ENCODE data around the gene ARHGEF17.

ARHGEF17 gene

DNA sequence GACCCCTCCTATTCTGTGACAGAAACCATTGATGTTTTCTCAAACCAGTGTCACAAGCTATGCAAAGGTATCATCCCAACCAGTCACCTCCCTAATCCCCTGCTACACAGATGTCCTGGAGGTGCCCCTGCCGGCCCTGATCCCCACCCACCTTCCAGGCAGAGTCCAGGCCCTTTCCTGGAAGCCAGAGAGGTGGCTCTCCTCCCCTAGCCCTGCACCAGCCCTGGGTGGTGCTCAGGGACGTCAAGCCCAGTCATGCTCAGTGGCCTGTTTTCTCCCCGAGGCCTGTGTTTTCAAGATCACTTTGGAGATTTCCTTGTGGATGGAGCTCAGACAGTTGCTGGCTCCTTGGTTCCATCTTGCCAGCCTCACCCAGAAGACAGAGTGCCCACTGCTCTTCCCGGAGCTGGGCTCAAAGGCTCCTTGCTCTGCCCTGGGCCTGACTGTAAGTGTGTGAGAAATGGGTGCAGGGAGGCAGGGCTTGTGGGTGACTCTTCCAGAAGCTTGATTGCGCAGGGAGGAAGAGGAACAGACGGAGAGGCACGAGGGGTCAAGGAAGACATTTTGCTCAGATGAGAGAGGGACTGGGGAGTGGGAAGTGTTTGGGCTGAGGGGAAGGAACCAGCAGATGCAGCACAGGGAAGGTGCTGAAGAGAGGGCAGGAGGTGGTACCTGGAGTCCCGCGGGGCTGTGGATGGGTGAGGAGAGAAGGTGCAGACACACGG, 24.6 kb upstream of the ARHGEF17 start:
- TF ChIP-seq, protein P1, sequence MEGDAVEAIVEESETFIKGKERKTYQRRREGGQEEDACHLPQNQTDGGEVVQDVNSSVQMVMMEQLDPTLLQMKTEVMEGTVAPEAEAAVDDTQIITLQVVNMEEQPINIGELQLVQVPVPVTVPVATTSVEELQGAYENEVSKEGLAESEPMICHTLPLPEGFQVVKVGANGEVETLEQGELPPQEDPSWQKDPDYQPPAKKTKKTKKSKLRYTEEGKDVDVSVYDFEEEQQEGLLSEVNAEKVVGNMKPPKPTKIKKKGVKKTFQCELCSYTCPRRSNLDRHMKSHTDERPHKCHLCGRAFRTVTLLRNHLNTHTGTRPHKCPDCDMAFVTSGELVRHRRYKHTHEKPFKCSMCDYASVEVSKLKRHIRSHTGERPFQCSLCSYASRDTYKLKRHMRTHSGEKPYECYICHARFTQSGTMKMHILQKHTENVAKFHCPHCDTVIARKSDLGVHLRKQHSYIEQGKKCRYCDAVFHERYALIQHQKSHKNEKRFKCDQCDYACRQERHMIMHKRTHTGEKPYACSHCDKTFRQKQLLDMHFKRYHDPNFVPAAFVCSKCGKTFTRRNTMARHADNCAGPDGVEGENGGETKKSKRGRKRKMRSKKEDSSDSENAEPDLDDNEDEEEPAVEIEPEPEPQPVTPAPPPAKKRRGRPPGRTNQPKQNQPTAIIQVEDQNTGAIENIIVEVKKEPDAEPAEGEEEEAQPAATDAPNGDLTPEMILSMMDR (IDR thresholded peaks at IDR 0.05; ENCODE audit: low read depth, low read length, missing control alignments): no peak
- H3K4me3 ChIP-seq (replicated peaks; ENCODE audit: low read depth, low read length): no peak overlapping the region
- no peak for DNase-seq (ENCODE audit: extremely low read depth, low read depth)

DNA sequence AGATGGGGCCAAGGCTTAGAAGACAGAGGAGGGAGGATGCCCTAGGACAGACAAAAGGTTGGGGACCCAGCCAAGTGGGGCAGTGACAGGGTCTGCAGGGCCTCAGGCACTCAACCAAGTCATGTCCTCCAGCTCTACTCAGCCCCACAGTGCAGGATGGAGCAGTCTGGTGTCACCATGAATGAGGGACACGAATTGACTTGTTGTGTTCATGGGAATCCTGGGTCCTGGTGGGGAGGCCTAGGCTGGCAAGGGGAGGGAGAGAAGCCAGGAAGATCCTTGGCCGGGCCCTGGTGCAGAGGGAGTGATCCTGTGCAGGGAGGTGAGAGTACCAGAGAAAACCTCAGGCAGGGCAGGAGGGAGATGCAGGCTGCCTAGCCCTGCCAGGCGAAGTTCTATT, 24.0 kb upstream of the ARHGEF17 start:
- DNase-seq (ENCODE audit: extremely low read depth, low read depth): no peak
- no peak overlapping the region for H3K4me3 ChIP-seq (replicated peaks; ENCODE audit: low read depth, low read length)
- TF ChIP-seq, protein P1 (IDR thresholded peaks at IDR 0.05; ENCODE audit: low read depth, low read length, missing control alignments): no peak

DNA sequence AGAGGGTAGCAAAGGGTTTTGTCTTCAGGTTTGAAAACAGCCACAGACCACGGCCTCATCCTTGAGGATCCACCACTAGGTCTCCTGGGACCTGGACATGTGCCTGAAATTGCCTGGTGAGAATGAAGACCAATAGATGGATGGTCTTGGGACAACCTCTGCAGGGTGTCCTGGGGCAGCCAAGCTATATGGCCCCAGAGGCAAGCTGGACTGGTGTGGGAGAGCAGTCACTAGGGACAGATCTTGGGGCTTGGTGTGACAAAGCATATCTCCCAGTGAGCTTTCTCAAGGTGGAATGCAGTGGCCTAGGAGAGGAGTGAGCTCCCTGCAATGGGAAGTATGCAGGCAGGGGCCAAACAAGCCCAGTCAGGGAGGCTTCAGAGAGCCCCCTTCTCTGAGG, 22.4 kb upstream of the ARHGEF17 start:
- TF ChIP-seq, protein P1 (IDR thresholded peaks at IDR 0.05; ENCODE audit: low read depth, low read length, missing control alignments): no peak
- no peak for DNase-seq (ENCODE audit: extremely low read depth, low read depth)
- H3K4me3 ChIP-seq (replicated peaks; ENCODE audit: low read depth, low read length): no peak overlapping the region

DNA sequence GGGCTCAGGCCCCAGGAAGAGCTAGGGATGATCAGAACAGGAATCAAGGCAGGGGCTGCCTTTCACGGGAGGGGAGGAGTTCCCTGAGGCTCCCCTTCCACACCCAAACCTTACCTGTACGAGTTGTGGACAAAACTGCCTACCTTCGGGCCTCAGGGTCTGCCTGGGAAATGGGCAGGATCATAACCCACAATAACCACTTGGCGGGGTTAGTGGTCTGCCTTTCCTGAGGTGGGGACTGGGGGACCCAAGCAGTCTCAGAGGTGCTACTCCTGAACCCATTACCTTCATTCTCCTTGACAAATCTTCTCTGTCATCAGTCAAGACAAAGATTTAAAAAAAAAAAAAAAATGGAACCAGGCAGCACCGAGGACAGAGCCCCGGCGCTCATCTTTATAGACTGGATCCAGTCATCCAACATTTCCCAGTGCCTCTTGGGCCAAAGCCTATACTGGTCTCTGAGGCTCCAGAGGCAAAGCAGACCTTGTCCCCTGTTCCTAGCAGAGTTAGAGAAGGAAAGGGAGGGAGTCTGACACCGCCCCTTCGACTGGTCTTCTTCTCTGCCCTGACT, 21.8 kb upstream of the ARHGEF17 start:
- TF ChIP-seq, protein P1 (IDR thresholded peaks at IDR 0.05; ENCODE audit: low read depth, low read length, missing control alignments): no peak
- DNase-seq (ENCODE audit: extremely low read depth, low read depth): no peak
- no peak overlapping the region for H3K4me3 ChIP-seq (replicated peaks; ENCODE audit: low read depth, low read length)

DNA sequence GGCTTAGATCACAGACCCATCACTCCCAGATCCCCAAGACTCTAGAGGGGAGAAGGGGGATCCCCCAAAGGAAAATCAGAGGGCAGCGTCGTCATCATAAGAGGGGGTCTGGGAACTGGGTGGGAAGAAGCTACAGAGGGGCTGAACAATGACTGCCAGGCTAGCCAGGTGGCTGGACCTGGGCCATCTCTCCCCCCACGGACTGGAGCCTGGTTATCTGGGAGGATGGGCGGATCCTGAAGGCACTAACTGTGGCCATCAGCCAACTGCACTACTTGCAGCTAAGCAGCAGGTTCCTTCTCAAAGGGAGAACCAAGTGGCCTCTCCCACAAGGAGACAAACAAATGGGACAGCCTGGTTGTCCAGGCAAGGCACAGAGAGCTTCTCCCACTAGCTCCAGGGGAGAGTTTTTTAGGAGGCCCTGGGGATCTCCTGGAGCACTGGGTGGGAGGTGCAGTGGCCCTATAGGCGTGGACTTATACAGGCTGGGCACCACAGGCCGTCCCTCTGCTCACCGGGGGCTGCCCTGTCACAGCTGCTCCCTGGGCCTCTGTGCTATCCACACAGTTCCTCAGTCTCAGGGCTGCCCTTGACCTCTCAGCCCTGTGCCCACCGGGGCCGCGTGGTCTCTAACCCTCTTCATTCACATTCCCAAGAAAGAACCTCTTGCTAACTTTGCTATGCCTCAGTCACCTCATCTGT, 20.5 kb upstream of the ARHGEF17 start:
- TF ChIP-seq, protein P1 (IDR thresholded peaks at IDR 0.05; ENCODE audit: low read depth, low read length, missing control alignments): no peak
- H3K4me3 ChIP-seq (replicated peaks; ENCODE audit: low read depth, low read length): no peak overlapping the region
- no peak for DNase-seq (ENCODE audit: extremely low read depth, low read depth)

DNA sequence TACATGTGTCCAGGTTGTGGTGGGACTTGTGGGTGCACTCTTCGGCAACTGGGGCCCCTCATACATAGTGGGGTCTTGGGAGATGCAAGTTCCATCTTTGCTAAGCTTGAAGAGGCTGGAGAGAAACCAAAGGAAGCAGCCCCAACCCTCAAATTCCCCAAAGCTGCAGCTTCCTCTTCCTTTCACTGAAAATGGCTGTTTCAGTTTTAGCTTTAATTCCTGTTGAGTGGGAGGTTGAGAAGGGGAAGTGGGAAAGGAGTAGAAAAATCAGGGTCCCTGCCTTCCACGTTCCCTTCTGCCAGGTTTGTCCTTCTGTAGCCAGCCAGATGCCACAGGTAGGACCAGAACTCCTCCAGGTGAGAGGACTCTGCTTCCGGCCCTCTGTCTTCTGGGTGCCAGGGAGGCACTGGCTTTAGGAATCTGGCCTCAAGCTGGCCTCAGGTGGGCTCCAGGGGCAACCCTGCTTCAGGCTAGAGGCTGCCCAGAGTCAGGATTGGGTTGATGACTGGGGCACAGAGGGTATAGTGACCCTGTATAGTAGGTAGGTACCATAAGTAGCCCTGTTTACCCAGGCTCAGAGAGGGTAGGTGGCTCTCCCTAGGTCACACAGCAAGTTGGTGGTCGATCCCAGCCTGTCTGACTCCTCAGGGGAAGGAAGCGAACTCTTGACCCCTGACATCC, 19.7 kb upstream of the ARHGEF17 start:
- DNase-seq (ENCODE audit: extremely low read depth, low read depth): no peak
- H3K4me3 ChIP-seq (replicated peaks; ENCODE audit: low read depth, low read length): no peak overlapping the region
- TF ChIP-seq, protein P1 (IDR thresholded peaks at IDR 0.05; ENCODE audit: low read depth, low read length, missing control alignments): no peak
